Esophagus muscularis mucosa (tissue), 3 donors: ENCODE data around the gene ATP11A.

Source experiments
- EP300 ChIP-seq: sonication (generic); formaldehyde crosslinking; IDR thresholded peaks from one replicate; pipeline ENCODE4 v1.6.1; 2017; ENCODE audit warnings: antibody characterized with exemption
- TF ChIP-seq, protein P1 (sequence below), 3 experiments: fragments of 200-600 bp in 2 of 3; fragments of 450-650 bp in 1 of 3; sonication (generic) in 2 of 3; IDR thresholded peaks; one replicate each; pipeline ENCODE4 v1.5.1; 2017 to 2019; ENCODE audit warnings: antibody characterized with exemption in 3 of 3, mild to moderate bottlenecking in 2 of 3, moderate library complexity in 1 of 3

DNA sequence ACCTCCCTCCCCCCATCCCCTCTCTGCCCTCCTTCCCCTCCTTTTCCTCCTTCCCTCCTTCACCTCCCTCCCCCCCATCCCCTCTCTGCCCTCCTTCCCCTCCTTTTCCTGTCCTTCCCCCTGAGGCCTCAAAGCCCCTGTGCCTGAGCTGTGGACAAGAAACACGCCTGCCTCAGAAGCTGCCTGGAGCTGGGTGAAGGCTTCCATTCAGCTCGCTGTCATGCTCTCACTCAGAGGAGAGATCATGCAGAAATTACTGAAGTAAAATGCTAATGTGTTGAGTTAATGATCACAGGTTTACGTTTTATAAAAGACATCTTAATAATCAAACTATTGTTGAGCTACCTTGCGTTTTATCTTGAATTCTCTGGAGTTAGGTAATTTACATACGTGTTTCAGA is 114.5 kb downstream of the ATP11A start:
- TF ChIP-seq, protein P1, sequence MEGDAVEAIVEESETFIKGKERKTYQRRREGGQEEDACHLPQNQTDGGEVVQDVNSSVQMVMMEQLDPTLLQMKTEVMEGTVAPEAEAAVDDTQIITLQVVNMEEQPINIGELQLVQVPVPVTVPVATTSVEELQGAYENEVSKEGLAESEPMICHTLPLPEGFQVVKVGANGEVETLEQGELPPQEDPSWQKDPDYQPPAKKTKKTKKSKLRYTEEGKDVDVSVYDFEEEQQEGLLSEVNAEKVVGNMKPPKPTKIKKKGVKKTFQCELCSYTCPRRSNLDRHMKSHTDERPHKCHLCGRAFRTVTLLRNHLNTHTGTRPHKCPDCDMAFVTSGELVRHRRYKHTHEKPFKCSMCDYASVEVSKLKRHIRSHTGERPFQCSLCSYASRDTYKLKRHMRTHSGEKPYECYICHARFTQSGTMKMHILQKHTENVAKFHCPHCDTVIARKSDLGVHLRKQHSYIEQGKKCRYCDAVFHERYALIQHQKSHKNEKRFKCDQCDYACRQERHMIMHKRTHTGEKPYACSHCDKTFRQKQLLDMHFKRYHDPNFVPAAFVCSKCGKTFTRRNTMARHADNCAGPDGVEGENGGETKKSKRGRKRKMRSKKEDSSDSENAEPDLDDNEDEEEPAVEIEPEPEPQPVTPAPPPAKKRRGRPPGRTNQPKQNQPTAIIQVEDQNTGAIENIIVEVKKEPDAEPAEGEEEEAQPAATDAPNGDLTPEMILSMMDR (IDR thresholded peaks at IDR 0.05): no peak
- TF ChIP-seq EP300: no peak
